Gastrocnemius medialis (tissue), 4 donors: ENCODE data around the gene OXGR1.

Experiments
- POLR2A ChIP-seq, 2 donors: fragments of 450-650 bp; IDR thresholded peaks; one replicate each; pipeline ENCODE4 v1.6.1; 2017; ENCODE audit warnings: antibody characterized with exemption in 2 of 2, mild to moderate bottlenecking in 2 of 2, moderate library complexity in 2 of 2
- TF ChIP-seq, protein P1 (sequence below), 5 experiments: fragments of 450-650 bp in 3 of 5; fragments of 200-600 bp in 2 of 5; sonication (generic) in 2 of 5; IDR thresholded peaks in 4 of 5; conservative IDR thresholded peaks in 1 of 5; 1 replicate in 4 of 5; 2 replicates in 1 of 5; pipeline ENCODE4 v1.5.1; 2016 to 2019; ENCODE audit warnings: antibody characterized with exemption in 5 of 5, mild to moderate bottlenecking in 3 of 5, moderate library complexity in 3 of 5

DNA sequence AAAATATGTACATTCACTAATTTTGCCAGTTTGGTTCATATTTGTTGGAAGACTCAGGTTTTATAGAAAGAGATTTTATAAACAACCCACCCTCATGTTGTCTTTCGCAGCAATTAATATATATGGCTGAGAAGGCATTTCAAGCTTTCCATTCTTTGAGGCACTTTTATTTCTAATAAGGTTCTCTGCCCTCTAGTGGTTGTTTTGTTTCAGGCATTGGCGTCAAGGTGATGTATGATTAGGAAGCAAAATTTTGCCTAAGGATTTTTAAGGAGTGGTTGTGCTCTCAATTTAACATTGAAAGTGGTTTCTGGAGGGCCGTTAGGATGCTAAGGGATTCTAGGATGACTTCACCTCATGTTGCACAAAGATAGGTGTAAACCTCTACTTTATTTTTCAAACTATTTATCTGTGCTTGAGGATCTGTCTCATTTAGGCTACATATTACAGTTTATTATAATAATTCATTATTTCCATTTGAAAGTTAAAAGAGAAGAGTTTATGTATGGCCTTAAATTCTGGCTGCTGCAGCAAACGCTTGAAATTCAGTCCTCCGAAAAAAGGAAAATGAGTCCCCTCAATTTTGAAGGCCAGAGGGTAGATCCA is 35.9 kb downstream of the OXGR1 start:
- TF ChIP-seq, protein P1, sequence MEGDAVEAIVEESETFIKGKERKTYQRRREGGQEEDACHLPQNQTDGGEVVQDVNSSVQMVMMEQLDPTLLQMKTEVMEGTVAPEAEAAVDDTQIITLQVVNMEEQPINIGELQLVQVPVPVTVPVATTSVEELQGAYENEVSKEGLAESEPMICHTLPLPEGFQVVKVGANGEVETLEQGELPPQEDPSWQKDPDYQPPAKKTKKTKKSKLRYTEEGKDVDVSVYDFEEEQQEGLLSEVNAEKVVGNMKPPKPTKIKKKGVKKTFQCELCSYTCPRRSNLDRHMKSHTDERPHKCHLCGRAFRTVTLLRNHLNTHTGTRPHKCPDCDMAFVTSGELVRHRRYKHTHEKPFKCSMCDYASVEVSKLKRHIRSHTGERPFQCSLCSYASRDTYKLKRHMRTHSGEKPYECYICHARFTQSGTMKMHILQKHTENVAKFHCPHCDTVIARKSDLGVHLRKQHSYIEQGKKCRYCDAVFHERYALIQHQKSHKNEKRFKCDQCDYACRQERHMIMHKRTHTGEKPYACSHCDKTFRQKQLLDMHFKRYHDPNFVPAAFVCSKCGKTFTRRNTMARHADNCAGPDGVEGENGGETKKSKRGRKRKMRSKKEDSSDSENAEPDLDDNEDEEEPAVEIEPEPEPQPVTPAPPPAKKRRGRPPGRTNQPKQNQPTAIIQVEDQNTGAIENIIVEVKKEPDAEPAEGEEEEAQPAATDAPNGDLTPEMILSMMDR (IDR thresholded peaks at IDR 0.05 in 4 of 5, conservative IDR thresholded peaks at IDR 0.05 in 1 of 5), result peak in 3 of 5 experiments; percentile 46 to 65 (median 58)
- TF ChIP-seq POLR2A (IDR thresholded peaks at IDR 0.05), result no peak
